Jurkat, Clone E6-1 (cell line): ENCODE data around the gene RNPEPL1.

ENCODE experiments used
- DNase-seq: peaks from one replicate; pipeline ENCODE4 v3.0.0-alpha.2; 2011; ENCODE audit warnings: low read depth, low spot score
- H3K4me3 ChIP-seq: 2 replicates; pipeline ENCODE4 v1.5.1; 2011; ENCODE audit warnings: mild to moderate bottlenecking, low read length, control low read depth, moderate library complexity

RNPEPL1 gene

GRCh38 chr2:240597419-240598181 lies 29.3 kb downstream of the RNPEPL1 start:
- DNase-seq: no peak

GRCh38 chr2:240598311-240598911 lies 30.1 kb downstream of the RNPEPL1 start:
- DNase-seq: no peak
- H3K4me3 ChIP-seq: no peak overlapping the region

More at GRCh38 chr2:240597419-240598181, 29.3 kb downstream of the RNPEPL1 start:
- H3K4me3 ChIP-seq: no peak overlapping the region

GRCh38 chr2:240599141-240599583 lies 30.9 kb downstream of the RNPEPL1 start:
- no peak for DNase-seq
- H3K4me3 ChIP-seq: no peak overlapping the region

- no peak overlapping the region for H3K4me3 ChIP-seq
- DNase-seq: no peak
Observed at GRCh38 chr2:240600451-240600961, 32.2 kb downstream of the RNPEPL1 start.

GRCh38 chr2:240601061-240601830 lies 33.0 kb downstream of the RNPEPL1 start:
- no peak for DNase-seq

GRCh38 chr2:240601831-240602160 lies 33.5 kb downstream of the RNPEPL1 start:
- no peak for DNase-seq
- no peak overlapping the region for H3K4me3 ChIP-seq

More at GRCh38 chr2:240601061-240601830, 33.0 kb downstream of the RNPEPL1 start:
- no peak overlapping the region for H3K4me3 ChIP-seq

- DNase-seq: no peak
- no peak overlapping the region for H3K4me3 ChIP-seq
Observed at GRCh38 chr2:240602266-240603050, 34.2 kb downstream of the RNPEPL1 start.

- no peak for DNase-seq
- H3K4me3 ChIP-seq: no peak overlapping the region
Observed at GRCh38 chr2:240603081-240603835, 35.0 kb downstream of the RNPEPL1 start.

- H3K4me3 ChIP-seq: no peak overlapping the region
- DNase-seq: no peak
Observed at GRCh38 chr2:240603846-240604245, 35.6 kb downstream of the RNPEPL1 start.

GRCh38 chr2:240604291-240604938 lies 36.1 kb downstream of the RNPEPL1 start:
- no peak for DNase-seq
- no peak overlapping the region for H3K4me3 ChIP-seq

GRCh38 chr2:240604939-240605716 lies 36.8 kb downstream of the RNPEPL1 start:
- no peak overlapping the region for H3K4me3 ChIP-seq
- DNase-seq: no peak

- no peak overlapping the region for H3K4me3 ChIP-seq
- DNase-seq: no peak
Observed at GRCh38 chr2:240605867-240606743, 37.8 kb downstream of the RNPEPL1 start.

GRCh38 chr2:240611601-240612210 lies 43.4 kb downstream of the RNPEPL1 start:
- no peak overlapping the region for H3K4me3 ChIP-seq
- DNase-seq: no peak

GRCh38 chr2:240613781-240614180 lies 45.5 kb downstream of the RNPEPL1 start:
- H3K4me3 ChIP-seq: no peak overlapping the region
- DNase-seq: no peak

GRCh38 chr2:240614391-240614790 lies 46.1 kb downstream of the RNPEPL1 start:
- H3K4me3 ChIP-seq: no peak overlapping the region
- DNase-seq: no peak

- no peak overlapping the region for H3K4me3 ChIP-seq
- DNase-seq: no peak
Observed at GRCh38 chr2:240615396-240615795, 47.1 kb downstream of the RNPEPL1 start.
